MM.1S (cell line): ENCODE data around the gene EBPL.

Experiments used
- DNase-seq: peaks from one replicate; pipeline ENCODE4 v3.0.0-alpha.2; 2015
- H2AFZ ChIP-seq: fragments of 300-600 bp; sonication (generic); 2 replicates; pipeline ENCODE4 v1.6.0; 2016; ENCODE audit warnings: antibody characterized with exemption, low read length
- H3F3A ChIP-seq: fragments of 300-600 bp; sonication (generic); 2 replicates; pipeline ENCODE4 v1.6.1; 2016; ENCODE audit warnings: mild to moderate bottlenecking, antibody characterized with exemption, low read length, moderate library complexity, mixed read lengths; ENCODE audit not compliant: insufficient read depth
- H3K27ac ChIP-seq: fragments of 300-600 bp; sonication (generic); 2 replicates; pipeline ENCODE4 v1.5.1; 2016; ENCODE audit warnings: mild to moderate bottlenecking, low read length
- H3K27me3 ChIP-seq: fragments of 300-600 bp; sonication (generic); replicated peaks from 2 replicates; pipeline ENCODE4 v1.6.0; 2016; ENCODE audit warnings: low read length; ENCODE audit not compliant: insufficient read depth
- H3K36me3 ChIP-seq: fragments of 300-600 bp; sonication (generic); replicated peaks from 2 replicates; pipeline ENCODE4 v1.6.1; 2016; ENCODE audit warnings: mild to moderate bottlenecking, low read length, mixed read lengths; ENCODE audit not compliant: insufficient read depth
- H3K4me1 ChIP-seq: fragments of 300-600 bp; sonication (generic); 2 replicates; pipeline ENCODE4 v1.6.1; 2016; ENCODE audit warnings: low read length, mixed read lengths
- H3K4me2 ChIP-seq: fragments of 300-600 bp; sonication (generic); 2 replicates; pipeline ENCODE4 v1.6.0; 2016; ENCODE audit warnings: low read depth, low read length
- H3K4me3 ChIP-seq: fragments of 300-600 bp; sonication (generic); 2 replicates; pipeline ENCODE4 v1.5.1; 2016; ENCODE audit warnings: low read length, mixed read lengths
- H3K79me2 ChIP-seq: fragments of 300-600 bp; sonication (generic); 2 replicates; pipeline ENCODE4 v1.6.1; 2016; ENCODE audit warnings: mixed run types, low read length, mixed read lengths
- H3K9ac ChIP-seq: fragments of 300-600 bp; sonication (generic); 2 replicates; pipeline ENCODE4 v1.6.1; 2016; ENCODE audit warnings: low read length, mixed read lengths
- H3K9me2 ChIP-seq: fragments of 300-600 bp; sonication (generic); replicated peaks from 2 replicates; pipeline ENCODE4 v1.6.1; 2016; ENCODE audit warnings: mild to moderate bottlenecking, low read length, mixed read lengths; ENCODE audit not compliant: insufficient read depth
- H3K9me3 ChIP-seq: fragments of 300-600 bp; sonication (generic); replicated peaks from 2 replicates; pipeline ENCODE4 v1.6.1; 2016; ENCODE audit warnings: mild to moderate bottlenecking, low read length, mixed read lengths; ENCODE audit not compliant: insufficient read depth
- H4K20me1 ChIP-seq: fragments of 300-600 bp; sonication (generic); 2 replicates; pipeline ENCODE4 v1.6.1; 2016; ENCODE audit warnings: mild to moderate bottlenecking, low read length, moderate library complexity, mixed read lengths; ENCODE audit not compliant: insufficient read depth
- EZH2 ChIP-seq: fragments of 300-600 bp; sonication (generic); optimal IDR thresholded peaks from 2 replicates; pipeline ENCODE3; 2017; ENCODE audit warnings: low read depth, mild to moderate bottlenecking, antibody characterized with exemption, low read length, mixed read lengths
- EZH2phosphoT487 ChIP-seq: fragments of 300-600 bp; sonication (generic); IDR thresholded peaks from 2 replicates; pipeline ENCODE4 v1.6.1; 2018; ENCODE audit warnings: antibody characterized with exemption, low read length
- TF ChIP-seq, protein P1 (sequence below): fragments of 300-600 bp; sonication (generic); IDR thresholded peaks from 2 replicates; pipeline ENCODE4 v1.5.1; 2016; ENCODE audit warnings: antibody characterized with exemption, low read length, mixed read lengths

Gene EBPL

DNA sequence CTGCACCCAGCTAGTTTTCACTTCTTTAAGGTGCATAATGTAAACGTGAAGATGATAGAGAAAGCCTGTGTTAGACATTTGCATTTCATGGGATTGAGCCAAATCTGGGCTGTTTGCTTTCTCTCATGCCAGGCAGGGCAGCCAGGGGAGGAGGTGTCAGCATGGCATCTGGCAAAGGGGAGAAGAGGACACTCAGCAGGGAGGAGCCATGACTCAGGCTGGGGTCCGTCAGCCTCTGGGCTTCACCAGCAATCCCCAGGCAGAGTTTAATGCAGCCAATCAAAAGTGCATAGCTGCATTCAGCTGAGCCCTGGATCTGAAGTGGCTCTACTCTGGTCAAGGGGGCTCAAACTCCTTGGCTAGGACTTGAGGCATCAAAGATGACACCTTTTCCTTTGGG, 23.5 kb downstream of the EBPL start:
- Histone ChIP-seq H3K36me3 (no peaks in the 10 kb centered on the region), H3K4me3 (no peak overlapping the region)

GRCh38 chr13:49664606-49665005, 26.7 kb downstream of the EBPL start:
- Histone ChIP-seq H3K27ac (no peak overlapping the region), H3K4me3 (no peak overlapping the region), H2AFZ (no peak overlapping the region), H3K9ac (no peak overlapping the region), H3K36me3 (no peaks in the 10 kb centered on the region), H3K9me2 (no peaks in the 10 kb centered on the region), H3K79me2 (no peaks in the 10 kb centered on the region), H3K27me3 (no peaks in the 10 kb centered on the region), H3K4me1 (no peaks in the 10 kb centered on the region), H3K9me3 (no peaks in the 10 kb centered on the region), H3F3A (no peaks in the 10 kb centered on the region), H4K20me1 (no peaks in the 10 kb centered on the region), H3K4me2 (no peak overlapping the region)
- no peak for DNase-seq
- no peak for TF ChIP-seq EZH2phosphoT487
- TF ChIP-seq, protein P1, sequence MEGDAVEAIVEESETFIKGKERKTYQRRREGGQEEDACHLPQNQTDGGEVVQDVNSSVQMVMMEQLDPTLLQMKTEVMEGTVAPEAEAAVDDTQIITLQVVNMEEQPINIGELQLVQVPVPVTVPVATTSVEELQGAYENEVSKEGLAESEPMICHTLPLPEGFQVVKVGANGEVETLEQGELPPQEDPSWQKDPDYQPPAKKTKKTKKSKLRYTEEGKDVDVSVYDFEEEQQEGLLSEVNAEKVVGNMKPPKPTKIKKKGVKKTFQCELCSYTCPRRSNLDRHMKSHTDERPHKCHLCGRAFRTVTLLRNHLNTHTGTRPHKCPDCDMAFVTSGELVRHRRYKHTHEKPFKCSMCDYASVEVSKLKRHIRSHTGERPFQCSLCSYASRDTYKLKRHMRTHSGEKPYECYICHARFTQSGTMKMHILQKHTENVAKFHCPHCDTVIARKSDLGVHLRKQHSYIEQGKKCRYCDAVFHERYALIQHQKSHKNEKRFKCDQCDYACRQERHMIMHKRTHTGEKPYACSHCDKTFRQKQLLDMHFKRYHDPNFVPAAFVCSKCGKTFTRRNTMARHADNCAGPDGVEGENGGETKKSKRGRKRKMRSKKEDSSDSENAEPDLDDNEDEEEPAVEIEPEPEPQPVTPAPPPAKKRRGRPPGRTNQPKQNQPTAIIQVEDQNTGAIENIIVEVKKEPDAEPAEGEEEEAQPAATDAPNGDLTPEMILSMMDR, result no peak
- no peak for TF ChIP-seq EZH2

More for the DNA sequence above, 23.5 kb downstream of the EBPL start:
- Histone ChIP-seq H3F3A (no peaks in the 10 kb centered on the region), H3K9ac (no peak overlapping the region), H3K79me2 (no peaks in the 10 kb centered on the region), H3K4me1 (no peaks in the 10 kb centered on the region), H4K20me1 (no peaks in the 10 kb centered on the region), H3K27me3 (no peaks in the 10 kb centered on the region), H2AFZ (no peak overlapping the region), H3K27ac (no peak overlapping the region), H3K4me2 (no peak overlapping the region), H3K9me2 (no peaks in the 10 kb centered on the region), H3K9me3 (no peaks in the 10 kb centered on the region)
- TF ChIP-seq, protein P1, result no peak
- no peak for TF ChIP-seq EZH2
- TF ChIP-seq EZH2phosphoT487, result no peak
- no peak for DNase-seq

DNA sequence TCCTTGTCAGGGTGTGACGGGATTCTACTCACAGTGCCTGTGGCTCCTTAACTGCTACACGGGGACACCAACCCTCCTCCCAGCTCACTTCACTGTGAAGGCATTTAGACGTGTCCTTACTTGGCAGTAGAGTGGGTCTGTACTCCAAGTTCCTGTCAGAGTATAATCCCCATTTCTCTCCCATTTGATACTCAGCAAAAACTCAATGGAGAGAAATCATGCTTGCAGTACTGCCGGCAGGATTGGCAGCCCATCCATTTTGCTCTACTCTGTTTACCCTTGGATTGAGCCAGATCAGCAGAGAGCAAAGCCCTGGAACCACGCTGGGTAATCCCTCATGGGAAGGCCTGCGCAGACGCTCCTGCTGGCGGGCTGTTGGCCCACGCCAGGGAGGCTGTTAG, 34.0 kb downstream of the EBPL start:
- Histone ChIP-seq H3K36me3 (no peaks in the 10 kb centered on the region), H3K9me3 (no peaks in the 10 kb centered on the region), H3K4me3 (no peak overlapping the region), H3K27ac (no peak overlapping the region), H4K20me1 (no peaks in the 10 kb centered on the region), H3K9me2 (no peaks in the 10 kb centered on the region), H3K79me2 (no peaks in the 10 kb centered on the region), H3F3A (no peaks in the 10 kb centered on the region), H3K27me3 (no peaks in the 10 kb centered on the region), H3K4me2 (no peak overlapping the region), H2AFZ (no peak overlapping the region), H3K9ac (no peak overlapping the region), H3K4me1 (no peaks in the 10 kb centered on the region)
- DNase-seq, result no peak
- TF ChIP-seq, protein P1, result no peak
- no peak for TF ChIP-seq EZH2
- TF ChIP-seq EZH2phosphoT487, result no peak
